ENCODE measurements around the gene BTF3L4.
"Not testable (repeated sequence)": the region's sequence is repeated elsewhere in the genome, so short reads cannot be mapped to it uniquely, and the experiment has no call there.

BTF3L4 gene

GRCh38 chr1:52055866-52056162, 281 bp upstream of the BTF3L4 start:
- no peak for DNase-seq

- DNase-seq, result no peak
These were observed 789 bp downstream of the BTF3L4 start for GRCh38 chr1:52056937-52057231.

GRCh38 chr1:52057255-52057654, 1.2 kb downstream of the BTF3L4 start:
- peak; percentile 8 for DNase-seq

DNA sequence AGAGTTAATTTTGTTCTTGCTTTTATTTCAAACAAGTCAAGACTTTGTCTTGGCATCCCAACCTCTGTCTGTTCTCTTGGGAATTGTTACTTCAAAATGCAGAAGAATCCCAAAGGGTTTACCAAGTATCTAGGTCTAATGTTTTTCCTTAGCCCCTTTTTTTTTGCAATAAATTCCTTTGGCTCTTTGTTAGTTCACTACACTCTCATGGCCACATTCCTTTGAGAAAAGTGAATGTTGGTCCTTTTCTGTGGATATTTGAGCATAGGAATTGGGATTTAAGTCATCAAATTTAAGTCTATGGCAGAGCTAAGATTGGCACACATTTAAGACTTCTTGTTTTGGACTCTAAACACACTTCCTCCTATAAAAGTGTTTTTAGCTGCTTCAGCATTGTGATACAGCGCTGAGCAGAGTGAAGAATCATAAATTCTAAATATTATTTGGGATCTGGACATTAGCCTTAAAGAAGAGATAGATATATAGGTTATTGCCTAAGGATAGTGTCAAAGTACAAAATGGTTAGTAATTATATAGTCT, 1.9 kb downstream of the BTF3L4 start:
- DNase-seq, result no peak

GRCh38 chr1:52059321-52059720, 3.2 kb downstream of the BTF3L4 start:
- no peak for DNase-seq

GRCh38 chr1:52059888-52060287, 3.8 kb downstream of the BTF3L4 start:
- no peak for DNase-seq

DNA sequence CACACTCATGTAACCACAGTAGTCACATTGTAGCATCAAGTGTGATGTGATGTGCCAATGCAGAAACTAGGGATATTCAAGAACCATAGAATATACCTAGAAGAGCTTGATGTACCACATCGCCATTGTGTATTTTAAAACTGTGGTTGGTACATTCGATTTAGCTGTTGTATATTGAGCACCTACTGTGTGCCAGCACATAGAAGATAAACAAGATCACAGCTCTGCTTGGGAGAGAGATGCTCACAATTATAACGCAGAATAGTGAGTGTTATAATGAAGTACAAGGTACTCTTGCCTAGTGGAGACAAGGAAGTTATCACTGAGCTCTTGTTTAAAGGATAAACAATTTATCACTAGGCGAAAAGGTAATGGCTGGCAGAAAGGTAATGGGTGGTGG, 4.7 kb downstream of the BTF3L4 start:
- DNase-seq, result no peak

GRCh38 chr1:52063192-52063591, 7.1 kb downstream of the BTF3L4 start:
- no peak for DNase-seq

GRCh38 chr1:52070704-52071103, 14.6 kb downstream of the BTF3L4 start:
- no peak for DNase-seq

DNA sequence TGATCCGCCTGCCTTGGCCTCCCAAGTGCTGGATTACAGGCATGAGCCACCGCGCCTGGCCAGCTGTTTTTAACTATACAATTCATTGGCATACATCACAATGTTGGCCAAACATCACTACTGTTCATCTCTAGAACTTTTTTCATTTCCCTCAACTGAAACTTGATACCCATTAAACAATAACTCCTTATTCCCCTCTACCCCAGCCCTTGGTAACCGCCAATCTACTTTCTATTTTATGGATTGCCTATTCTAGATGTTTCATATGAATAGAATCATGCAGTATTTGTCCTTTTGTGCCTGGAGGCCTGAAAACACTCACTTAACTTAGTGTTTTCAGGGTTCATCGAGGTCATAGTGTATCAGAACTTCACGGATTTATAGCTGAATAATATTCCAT, 16.2 kb downstream of the BTF3L4 start:
- no peak for DNase-seq

GRCh38 chr1:52077277-52077676, 21.2 kb downstream of the BTF3L4 start:
- not testable (repeated sequence) for DNase-seq

DNA sequence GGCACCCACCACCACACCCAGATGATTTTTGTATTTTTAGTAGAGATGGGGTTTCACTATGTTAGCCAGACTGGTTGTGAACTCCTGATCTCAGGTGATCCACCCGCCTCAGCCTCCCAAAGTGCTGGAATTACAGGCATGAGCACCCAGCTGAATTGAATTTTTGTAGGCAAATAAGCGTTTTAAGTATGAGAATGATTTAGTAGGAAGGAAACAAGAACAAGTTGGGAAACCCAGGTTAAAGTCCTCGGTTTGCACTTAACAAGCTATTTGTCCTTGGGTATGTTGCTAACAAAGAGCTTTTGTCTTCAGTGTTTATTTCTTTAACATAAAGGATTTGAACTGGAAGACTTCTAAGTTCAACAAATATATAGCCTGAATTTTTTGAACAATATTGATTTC, 23.9 kb downstream of the BTF3L4 start:
- DNase-seq, result no peak

DNA sequence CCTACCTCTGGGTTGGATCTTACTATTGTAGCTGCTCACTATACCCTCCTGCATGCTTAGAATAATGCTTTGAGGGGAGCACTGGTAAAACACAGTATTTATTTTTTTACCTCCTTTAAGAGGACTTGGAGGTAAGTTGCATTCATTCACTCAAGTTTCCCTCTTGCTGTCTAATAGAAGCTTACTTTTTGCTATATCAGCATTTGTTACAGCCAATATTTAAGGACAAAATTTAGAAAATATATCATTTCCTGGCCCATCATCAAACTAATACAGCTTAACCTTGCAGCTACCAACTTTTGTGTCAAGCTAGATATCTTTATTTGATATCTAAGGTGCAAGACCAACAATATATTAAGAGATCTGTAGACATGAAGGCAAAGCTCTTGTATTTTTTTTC, 31.8 kb downstream of the BTF3L4 start:
- DNase-seq, result not testable (repeated sequence)

DNA sequence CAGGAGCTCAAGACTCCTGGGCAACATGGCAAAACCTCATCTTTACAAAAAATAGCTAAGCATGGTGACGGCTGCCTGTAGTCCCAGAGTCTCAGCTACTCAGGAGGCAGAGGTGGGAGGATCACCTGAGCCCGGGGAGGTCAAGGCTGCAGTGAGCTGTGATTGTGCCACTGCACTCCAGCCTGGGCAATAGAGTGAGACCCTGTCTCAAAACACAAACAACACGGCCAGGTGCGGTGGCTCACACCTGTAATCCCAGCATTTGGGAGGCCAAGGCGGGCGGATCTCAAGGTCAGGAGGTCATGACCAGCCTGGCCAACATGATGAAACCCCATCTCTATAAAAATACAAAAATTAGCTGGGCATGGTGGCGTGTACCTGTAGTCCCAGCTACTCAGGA, 38.2 kb downstream of the BTF3L4 start:
- not testable (repeated sequence) for DNase-seq

DNA sequence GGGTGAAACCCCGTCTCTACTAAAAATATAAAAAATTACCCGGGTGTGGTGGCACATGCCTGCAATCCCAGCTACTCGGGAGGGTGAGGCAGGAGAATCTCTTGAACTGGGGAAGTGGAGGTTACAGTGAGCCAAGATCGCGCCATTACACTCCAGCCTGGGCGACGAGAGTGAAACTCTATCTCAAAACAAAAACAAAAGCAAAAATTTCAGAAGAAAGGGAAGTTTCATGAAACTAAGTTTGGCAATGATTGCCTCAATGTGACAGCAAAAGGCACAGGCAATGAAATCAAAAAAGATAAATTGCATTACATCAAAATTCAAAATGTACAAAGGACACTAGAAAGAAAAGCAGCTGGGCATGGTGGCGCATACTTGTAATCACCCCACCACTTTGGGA, 40.1 kb downstream of the BTF3L4 start:
- no peak for DNase-seq

DNA sequence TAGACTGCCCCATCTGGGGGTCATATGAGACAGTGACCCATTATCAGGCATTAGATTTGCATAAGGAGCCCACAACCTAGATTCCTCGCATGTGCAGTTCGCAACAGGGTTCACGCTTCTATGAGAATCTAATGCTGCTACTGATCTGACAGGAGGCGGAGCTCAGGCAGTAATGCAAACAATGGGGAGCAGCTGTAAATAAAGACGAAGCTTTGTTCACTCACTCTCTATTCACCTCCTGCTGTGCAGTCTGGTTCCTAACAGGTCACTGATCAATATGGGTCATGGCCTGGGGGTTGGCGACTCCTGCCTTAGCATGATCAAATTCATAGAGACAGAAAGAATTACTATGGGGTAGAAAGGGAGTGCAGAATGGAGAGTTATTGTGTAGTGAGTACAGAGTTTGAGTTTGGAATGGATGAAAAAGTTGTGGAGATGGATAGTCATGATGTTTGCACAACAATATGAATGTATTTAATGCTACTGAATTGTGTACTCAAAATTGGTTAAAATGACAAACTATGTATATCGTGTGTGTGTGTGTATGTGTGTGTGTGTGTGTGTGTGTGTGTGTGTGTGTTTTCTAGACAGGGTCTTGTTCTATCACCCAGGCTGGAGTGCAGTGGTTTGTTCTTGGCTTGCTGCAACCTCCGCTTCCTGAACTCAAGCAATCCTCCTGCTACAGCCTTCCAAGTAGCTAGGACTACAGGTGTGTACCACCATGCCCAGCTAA, 42.2 kb downstream of the BTF3L4 start:
- peak; percentile 20 for DNase-seq

DNA sequence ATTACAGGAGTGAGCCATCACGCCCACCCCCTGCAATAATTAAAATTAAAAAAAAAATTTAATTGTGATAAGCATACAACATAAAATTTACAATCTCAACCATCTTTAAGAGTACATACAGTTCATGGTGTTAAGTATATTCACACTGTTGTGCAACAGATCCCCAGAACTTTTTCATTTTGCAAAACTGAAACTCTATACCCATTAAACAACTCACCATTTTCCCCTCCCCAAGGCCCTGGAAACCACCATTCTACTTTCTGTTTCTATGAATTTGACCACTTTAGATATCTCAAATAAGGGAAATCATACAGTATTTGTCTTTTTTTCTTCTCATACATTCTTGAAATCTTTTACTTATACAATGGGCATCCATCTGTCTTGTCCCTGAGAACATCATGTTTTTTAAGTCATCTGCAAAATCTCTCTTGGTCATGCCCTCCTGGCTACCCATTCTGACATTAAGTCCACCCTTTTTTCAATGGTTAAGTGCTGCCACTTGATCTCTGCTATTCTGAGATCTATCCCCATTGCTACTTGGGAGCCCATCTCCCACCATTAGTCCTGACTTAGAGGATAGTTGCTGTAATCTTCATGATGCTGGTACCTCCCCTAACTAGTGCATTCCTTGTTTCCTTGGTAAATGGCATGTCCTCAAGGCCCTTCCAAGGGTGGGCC, 46.4 kb downstream of the BTF3L4 start:
- DNase-seq, result no peak

DNA sequence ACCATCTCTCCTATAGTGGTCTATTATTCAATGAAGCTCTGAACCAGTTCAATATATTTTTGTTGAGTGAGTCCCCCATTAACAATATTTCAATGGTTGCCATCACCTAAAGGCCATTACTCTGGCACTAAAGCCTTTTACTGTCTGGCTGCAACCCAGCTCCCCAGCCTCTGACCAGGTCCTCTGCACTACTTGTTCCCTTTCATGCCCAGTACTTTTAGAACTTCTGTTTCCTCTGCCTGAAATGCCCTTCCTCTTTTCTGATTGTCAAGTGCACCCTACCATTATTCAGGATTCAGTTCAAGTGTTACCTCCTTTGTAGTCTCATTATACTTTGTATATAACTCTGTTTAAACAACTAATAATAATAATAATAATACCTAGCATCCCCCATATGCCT, 55.4 kb downstream of the BTF3L4 start:
- no peak for DNase-seq

DNA sequence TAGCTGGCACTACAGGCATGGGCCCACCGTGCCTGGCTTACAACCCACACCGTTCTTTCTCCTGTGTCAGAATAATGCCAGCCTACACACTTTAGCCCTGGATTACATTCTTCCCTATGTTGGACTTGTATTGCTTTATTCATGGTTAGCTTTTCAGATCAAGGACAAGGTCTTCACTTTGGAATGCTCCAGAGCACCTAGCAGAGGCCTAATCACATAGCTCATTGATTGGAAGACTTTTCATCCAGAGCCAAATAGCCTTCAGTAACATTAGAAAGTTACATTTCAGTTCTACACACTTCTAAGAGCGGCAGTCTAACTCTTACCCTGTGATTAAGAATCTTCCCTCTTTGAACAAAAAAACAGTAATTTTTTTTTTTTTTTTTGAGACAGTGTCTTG, 56.4 kb downstream of the BTF3L4 start:
- no peak for DNase-seq

DNA sequence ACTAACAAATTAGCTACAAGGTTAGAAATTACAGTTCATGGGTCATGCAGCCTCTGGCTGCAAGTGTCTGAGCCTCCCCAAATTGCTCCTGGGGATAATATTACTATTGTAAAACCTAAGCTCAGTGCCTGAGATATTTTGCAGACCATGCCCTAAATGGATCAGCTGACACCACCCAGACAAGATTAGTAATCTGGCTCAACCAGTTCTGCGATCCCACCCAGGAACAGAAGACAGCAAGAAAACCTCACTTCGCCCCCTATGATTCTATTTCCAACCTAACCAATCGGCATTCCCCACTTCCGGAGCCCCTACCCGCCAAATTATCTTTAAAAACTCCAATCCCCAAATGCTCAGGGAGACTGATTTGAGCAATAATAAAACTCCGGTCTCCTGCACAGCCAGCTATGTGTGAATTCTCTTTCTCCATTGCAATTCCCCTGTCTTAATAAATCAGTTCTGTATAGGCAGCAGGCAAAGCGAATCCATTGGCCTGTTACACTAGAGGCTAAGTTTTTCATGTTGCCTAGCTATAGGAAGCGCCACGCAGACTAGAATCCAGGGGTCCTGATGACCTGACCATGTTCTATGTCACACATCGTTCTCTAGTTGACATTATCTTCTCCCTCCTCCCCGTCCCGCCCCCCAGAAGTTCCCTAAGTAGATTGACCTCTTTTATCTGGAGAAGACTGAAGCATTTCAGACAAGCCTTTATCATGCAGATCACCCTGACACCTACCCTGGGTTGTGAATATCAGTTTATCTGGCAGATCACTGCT, 63.4 kb downstream of the BTF3L4 start:
- DNase-seq, result no peak

DNA sequence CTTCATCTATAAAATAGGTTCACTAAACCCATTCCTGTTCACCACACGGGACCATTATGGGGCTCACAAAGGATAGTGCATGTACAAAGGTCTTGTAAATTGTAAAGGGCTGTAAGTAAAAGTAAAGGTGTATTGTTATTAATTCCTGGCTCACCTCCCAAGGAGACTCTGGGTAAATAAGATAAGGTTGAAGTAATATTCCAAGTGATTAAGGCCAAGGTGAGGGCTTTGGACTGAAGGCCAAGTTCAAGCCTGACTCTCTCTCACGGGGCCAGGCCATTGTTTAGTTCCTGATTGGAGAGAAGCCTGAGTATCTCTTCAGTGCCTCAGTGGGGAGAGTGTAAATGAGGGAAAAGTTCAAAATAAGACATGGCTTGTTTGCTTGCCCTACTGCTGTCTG, 66.3 kb downstream of the BTF3L4 start:
- DNase-seq, result no peak

DNA sequence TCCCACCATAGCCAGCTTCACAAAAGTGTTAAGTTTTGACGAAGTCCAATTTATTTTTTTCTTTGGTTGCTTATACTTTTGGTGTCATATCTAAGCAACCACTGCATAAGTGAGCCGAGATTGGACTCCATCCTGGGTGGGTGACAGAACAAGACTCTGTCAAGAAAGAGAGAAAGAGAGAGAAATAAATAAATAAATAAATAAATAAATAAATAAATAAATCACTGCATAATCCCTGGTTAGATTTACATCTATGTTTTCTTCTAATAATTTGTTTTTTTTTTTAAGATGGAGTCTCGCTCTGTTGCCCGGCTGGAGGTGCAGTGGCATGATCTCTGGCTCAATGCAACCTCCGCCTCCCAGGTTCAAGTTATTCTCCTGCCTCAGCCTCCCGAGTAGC, 67.5 kb downstream of the BTF3L4 start:
- DNase-seq, result no peak

GRCh38 chr1:52125736-52126359, 69.8 kb downstream of the BTF3L4 start:
- DNase-seq, result no peak

All from NCI-H2171 treated with DMSO at 0.1 percent for 48 hours (cell line).